IMR-90 (cell line): Measurements from ENCODE around the gene C21orf58.

Experiments
- CHD1 ChIP-seq: IDR thresholded peaks from 2 replicates; pipeline ENCODE4 v1.6.1; 2012; ENCODE audit warnings: low read depth, low read length, improper control_type of control experiment
- MAFK ChIP-seq: IDR thresholded peaks from 2 replicates; pipeline ENCODE4 v1.6.1; 2012; ENCODE audit warnings: low read depth, low read length, improper control_type of control experiment
- NFE2L2 ChIP-seq: fragments of 150-350 bp; IDR thresholded peaks from 2 replicates; pipeline ENCODE4 v1.6.1; 2016; ENCODE audit warnings: low read depth, mild to moderate bottlenecking, low read length
- POLR2A ChIP-seq: IDR thresholded peaks from 2 replicates; pipeline ENCODE4 v1.6.1; 2012; ENCODE audit warnings: mild to moderate bottlenecking, low read depth, low read length
- RAD21 ChIP-seq: IDR thresholded peaks from 2 replicates; pipeline ENCODE4 v1.6.1; 2012; ENCODE audit warnings: low read length, improper control_type of control experiment
- RCOR1 ChIP-seq: IDR thresholded peaks from 2 replicates; pipeline ENCODE4 v1.6.1; 2012; ENCODE audit warnings: mild to moderate bottlenecking, low read length, improper control_type of control experiment; ENCODE audit not compliant: insufficient replicate concordance
- SMC3 ChIP-seq: fragments of 150-350 bp; IDR thresholded peaks from 2 replicates; pipeline ENCODE4 v1.6.1; 2016; ENCODE audit warnings: low read depth, mild to moderate bottlenecking, antibody characterized with exemption, low read length, moderate library complexity
- TF ChIP-seq, protein P1 (sequence below): conservative IDR thresholded peaks from 2 replicates; pipeline ENCODE4 v1.5.1; 2012; ENCODE audit warnings: mild to moderate bottlenecking, low read depth, low read length, improper control_type of control experiment

DNA sequence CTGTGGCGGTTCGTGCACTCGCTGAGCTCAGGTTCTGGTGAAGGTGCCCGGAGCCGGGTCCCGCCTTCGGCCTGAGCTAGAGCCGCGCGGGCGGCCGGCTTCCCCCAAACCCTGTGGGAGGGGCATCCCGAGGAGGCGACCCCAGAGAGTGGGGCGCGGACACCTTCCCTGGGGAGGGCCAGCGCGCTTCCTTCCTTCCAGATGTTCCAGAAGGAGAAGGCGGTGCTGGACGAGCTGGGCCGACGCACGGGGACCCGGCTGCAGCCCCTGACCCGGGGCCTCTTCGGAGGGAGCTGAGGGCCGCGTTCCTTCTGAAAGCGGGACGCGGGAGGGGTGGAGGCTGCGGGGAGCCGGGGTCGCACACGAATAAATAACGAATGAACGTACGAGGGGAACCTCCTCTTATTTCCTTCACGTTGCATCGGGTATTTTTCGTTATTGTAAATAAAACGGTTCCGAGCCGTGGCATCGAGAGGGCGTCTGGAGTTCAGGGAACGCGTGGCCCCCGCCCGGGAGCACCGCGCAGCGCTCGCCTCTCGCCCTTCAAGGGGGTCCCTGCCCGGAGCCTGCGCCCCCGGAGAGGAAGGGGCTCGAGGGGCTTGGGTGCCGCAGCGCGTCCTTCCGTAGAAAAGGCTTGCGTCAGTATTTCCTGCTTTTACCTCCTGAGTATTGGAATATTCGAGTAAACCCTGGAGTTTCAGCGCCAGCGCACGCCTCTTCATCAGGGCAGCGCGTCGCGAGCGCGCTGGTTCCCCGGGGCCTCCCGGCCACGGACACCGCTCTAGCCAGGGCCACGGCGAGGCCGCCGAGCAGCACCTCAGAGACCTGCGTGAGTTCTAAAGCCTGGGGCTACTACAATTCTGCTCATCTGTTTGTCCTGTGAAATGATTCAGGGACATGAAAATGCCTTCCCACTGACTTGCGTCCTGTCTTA, 26.1 kb downstream of the C21orf58 start:
- TF ChIP-seq, protein P1, sequence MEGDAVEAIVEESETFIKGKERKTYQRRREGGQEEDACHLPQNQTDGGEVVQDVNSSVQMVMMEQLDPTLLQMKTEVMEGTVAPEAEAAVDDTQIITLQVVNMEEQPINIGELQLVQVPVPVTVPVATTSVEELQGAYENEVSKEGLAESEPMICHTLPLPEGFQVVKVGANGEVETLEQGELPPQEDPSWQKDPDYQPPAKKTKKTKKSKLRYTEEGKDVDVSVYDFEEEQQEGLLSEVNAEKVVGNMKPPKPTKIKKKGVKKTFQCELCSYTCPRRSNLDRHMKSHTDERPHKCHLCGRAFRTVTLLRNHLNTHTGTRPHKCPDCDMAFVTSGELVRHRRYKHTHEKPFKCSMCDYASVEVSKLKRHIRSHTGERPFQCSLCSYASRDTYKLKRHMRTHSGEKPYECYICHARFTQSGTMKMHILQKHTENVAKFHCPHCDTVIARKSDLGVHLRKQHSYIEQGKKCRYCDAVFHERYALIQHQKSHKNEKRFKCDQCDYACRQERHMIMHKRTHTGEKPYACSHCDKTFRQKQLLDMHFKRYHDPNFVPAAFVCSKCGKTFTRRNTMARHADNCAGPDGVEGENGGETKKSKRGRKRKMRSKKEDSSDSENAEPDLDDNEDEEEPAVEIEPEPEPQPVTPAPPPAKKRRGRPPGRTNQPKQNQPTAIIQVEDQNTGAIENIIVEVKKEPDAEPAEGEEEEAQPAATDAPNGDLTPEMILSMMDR, result no peak
- TF ChIP-seq RCOR1, result no peak
- TF ChIP-seq RAD21, result no peak
- no peak for TF ChIP-seq POLR2A
- TF ChIP-seq NFE2L2, result no peak
- TF ChIP-seq MAFK, result no peak
- TF ChIP-seq SMC3, result no peak
- TF ChIP-seq CHD1, result no peak
